Measurements from ENCODE around the gene NUDT4. TPM values are rescaled to one million over a fixed set of nuclear protein-coding genes. Genes with fewer than 3 reads are reported as not detected.

NUDT4 gene
- total and polyA plus RNA-seq, 9 of the 15 experiments (the other 6 are each of a cell fraction or from before 2014, with no cell fraction given): 38.1 to 164 (median 99.2) TPM

DNA sequence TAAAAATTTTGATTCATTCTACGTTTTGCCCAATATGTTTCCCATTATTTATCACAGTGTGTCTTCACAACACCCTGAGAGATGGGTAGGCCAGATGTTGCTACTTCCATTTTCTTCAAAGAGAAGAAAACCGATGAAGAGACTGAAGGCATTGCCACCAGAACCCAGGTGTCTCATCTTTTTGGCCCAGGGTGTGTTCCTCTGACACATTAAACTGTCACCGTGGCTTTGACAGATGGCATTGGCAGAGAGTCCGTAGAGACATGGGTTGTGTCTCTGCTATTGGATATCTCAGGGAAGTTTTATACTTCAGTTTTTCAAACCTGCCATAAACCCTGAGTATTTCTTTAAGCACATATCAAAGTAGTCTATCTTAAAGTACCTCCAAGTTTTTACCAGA lies 11.3 kb upstream of the NUDT4 start:
- Histone ChIP-seq H3K4me1 (replicated peaks in 1 of 2; ENCODE audit: control insufficient read depth in 2 of 2, insufficient read depth in 2 of 2, low read length in 2 of 2) (peaks cover 12 to 13% of the 10 kb centered on the region in 2 experiments; a peak in 4 of 5 replicates), H3K79me2 (ENCODE audit: control insufficient read depth, insufficient read depth, low read length) (0 out of 3 replicates have a peak, but pooled peaks cover under 1% of the 10 kb centered on the region), H3K4me3 (no peak overlapping the region), H2AFZ (ENCODE audit: low read depth, low read length) (no peak overlapping the region), H3K27ac (ENCODE audit: extremely low read depth, low read depth, low read length) (no peak overlapping the region), H3K9ac (ENCODE audit: insufficient read depth in 1 of 2, low read depth in 2 of 2, low read length in 2 of 2) (no peak overlapping the region), H3K27me3 (ENCODE audit: control insufficient read depth in 2 of 2, insufficient read depth in 2 of 2, low read length in 2 of 2) (no peaks in the 10 kb centered on the region), H3K36me3 (ENCODE audit: control insufficient read depth, insufficient read depth, low read length) (no peaks in the 10 kb centered on the region), H3K9me3 (replicated peaks; ENCODE audit: control insufficient read depth, insufficient read depth, low read depth, low read length) (no peaks in the 10 kb centered on the region), H3K9me1 (ENCODE audit: control insufficient read depth, insufficient read depth, low read length) (no peaks in the 10 kb centered on the region), H4K20me1 (replicated peaks; ENCODE audit: control insufficient read depth, insufficient read depth, low read length) (no peaks in the 10 kb centered on the region), H3K4me2 (ENCODE audit: insufficient read depth, low read length) (no peak overlapping the region)
- CTCF ChIA-PET (ENCODE audit: low intra/inter-chr PET ratio): no interaction called here
- BruUV-seq (replicated peaks): no TSS peak
- POLR2A ChIA-PET: no interaction called here
- FAIRE-seq: no peak
- TF ChIP-seq, protein P1, sequence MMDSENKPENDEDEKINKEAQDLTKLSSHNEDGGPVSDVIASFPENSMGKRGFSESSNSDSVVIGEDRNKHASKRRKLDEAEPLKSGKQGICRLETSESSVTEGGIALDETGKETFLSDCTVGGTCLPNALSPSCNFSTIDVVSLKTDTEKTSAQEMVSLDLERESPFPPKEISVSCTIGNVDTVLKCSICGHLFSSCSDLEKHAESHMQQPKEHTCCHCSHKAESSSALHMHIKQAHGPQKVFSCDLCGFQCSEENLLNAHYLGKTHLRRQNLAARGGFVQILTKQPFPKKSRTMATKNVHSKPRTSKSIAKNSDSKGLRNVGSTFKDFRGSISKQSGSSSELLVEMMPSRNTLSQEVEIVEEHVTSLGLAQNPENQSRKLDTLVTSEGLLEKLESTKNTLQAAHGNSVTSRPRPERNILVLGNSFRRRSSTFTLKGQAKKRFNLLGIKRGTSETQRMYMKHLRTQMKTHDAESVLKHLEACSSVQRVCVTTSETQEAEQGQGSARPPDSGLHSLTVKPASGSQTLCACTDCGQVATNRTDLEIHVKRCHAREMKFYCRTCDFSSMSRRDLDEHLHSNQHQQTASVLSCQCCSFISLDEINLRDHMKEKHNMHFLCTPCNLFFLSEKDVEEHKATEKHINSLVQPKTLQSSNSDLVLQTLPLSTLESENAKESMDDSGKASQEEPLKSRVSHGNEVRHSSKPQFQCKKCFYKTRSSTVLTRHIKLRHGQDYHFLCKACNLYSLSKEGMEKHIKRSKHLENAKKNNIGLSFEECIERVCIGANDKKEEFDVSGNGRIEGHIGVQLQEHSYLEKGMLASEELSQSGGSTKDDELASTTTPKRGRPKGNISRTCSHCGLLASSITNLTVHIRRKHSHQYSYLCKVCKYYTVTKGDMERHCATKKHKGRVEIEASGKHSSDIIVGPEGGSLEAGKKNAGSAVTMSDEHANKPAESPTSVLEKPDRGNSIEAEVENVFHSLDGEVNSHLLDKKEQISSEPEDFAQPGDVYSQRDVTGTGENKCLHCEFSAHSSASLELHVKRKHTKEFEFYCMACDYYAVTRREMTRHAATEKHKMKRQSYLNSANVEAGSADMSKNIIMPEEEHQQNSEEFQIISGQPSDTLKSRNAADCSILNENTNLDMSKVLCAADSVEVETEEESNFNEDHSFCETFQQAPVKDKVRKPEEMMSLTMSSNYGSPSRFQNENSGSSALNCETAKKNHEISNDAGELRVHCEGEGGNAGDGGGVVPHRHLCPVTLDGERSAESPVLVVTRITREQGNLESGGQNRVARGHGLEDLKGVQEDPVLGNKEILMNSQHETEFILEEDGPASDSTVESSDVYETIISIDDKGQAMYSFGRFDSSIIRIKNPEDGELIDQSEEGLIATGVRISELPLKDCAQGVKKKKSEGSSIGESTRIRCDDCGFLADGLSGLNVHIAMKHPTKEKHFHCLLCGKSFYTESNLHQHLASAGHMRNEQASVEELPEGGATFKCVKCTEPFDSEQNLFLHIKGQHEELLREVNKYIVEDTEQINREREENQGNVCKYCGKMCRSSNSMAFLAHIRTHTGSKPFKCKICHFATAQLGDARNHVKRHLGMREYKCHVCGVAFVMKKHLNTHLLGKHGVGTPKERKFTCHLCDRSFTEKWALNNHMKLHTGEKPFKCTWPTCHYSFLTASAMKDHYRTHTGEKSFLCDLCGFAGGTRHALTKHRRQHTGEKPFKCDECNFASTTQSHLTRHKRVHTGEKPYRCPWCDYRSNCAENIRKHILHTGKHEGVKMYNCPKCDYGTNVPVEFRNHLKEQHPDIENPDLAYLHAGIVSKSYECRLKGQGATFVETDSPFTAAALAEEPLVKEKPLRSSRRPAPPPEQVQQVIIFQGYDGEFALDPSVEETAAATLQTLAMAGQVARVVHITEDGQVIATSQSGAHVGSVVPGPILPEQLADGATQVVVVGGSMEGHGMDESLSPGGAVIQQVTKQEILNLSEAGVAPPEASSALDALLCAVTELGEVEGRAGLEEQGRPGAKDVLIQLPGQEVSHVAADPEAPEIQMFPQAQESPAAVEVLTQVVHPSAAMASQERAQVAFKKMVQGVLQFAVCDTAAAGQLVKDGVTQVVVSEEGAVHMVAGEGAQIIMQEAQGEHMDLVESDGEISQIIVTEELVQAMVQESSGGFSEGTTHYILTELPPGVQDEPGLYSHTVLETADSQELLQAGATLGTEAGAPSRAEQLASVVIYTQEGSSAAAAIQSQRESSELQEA (IDR thresholded peaks at IDR 0.05; ENCODE audit: low read depth): no peak
- TF ChIP-seq MEIS2 (IDR thresholded peaks at IDR 0.05; ENCODE audit: partially characterized antibody): peak; percentile 30
- WGBS (ENCODE audit: insufficient coverage, low coverage, missing lambda C conversion rate): 53% methylated on average over 4 of the region's 4 CpGs
- ATAC-seq: no peak
- no peak for DNase-seq (ENCODE audit: extremely low read depth in 1 of 4, low spot score in 3 of 4)
- in situ Hi-C loops (cut with MboI) (no loop called here), intact Hi-C loops (cut with micrococcal nuclease) (no loop called here)
